H1 (cell line): Measurements from ENCODE around the gene FOXP4. TPM values are rescaled to one million over a fixed set of nuclear protein-coding genes. Genes with fewer than 3 reads are reported as not detected.

Source experiments
- CTCF ChIA-PET: fragments of 300-600 bp; sonication (Branson Sonifier 250); formaldehyde crosslinking; loops from one replicate; lab custom pipeline; 2021; ENCODE audit not compliant: partially characterized antibody; lab: Charles Lee
- POLR2A ChIA-PET: fragments of 300-600 bp; sonication (Branson Sonifier 250); formaldehyde crosslinking; loops from one replicate; lab custom pipeline; 2021; ENCODE audit warnings: inconsistent platforms; ENCODE audit not compliant: partially characterized antibody; lab: Charles Lee
- DNase-seq, 2 experiments: peaks; one replicate each; pipeline versions ENCODE4 v3.0.0 to v3.0.0-alpha.2; 2010 to 2022; ENCODE audit warnings: low spot score in 2 of 2, low read depth in 1 of 2, mixed read lengths in 1 of 2
- FAIRE-seq: peaks from 2 replicates; lab custom pipeline; 2011; peaks lifted over from hg19 to GRCh38; lab: Jason Lieb, UNC
- H2AFZ ChIP-seq: 2 replicates; pipeline ENCODE4 v1.8.1; 2012; ENCODE audit warnings: low read length, inconsistent platforms
- H2AK5ac ChIP-seq: 2 replicates; pipeline ENCODE4 v1.6.1; 2013; ENCODE audit warnings: low read depth, low read length
- H2BK120ac ChIP-seq: replicated peaks from 2 replicates; pipeline ENCODE3; 2013; ENCODE audit warnings: low read depth, low read length, inconsistent platforms
- H2BK12ac ChIP-seq: 2 replicates; pipeline ENCODE4 v1.6.1; 2013; ENCODE audit warnings: low read depth, low read length
- H2BK15ac ChIP-seq: 2 replicates; pipeline ENCODE4 v1.6.1; 2013; ENCODE audit warnings: low read length
- H2BK20ac ChIP-seq: 2 replicates; pipeline ENCODE4 v1.6.1; 2013; ENCODE audit warnings: low read length
- H2BK5ac ChIP-seq: 2 replicates; pipeline ENCODE4 v1.6.1; 2013; ENCODE audit warnings: low read depth, low read length
- H3K14ac ChIP-seq: 2 replicates; pipeline ENCODE4 v1.6.1; 2013; ENCODE audit warnings: inconsistent platforms; ENCODE audit not compliant: insufficient read length
- H3K18ac ChIP-seq: 2 replicates; pipeline ENCODE4 v1.6.1; 2013; ENCODE audit warnings: low read length; ENCODE audit errors: extremely low read depth
- H3K23ac ChIP-seq: 2 replicates; pipeline ENCODE4 v1.6.1; 2013; ENCODE audit warnings: inconsistent platforms; ENCODE audit not compliant: insufficient read length
- H3K23me2 ChIP-seq: 2 replicates; pipeline ENCODE4 v1.6.1; 2013; ENCODE audit warnings: low read depth, low read length
- H3K27ac ChIP-seq: 2 replicates; pipeline ENCODE4 v1.6.1; 2011; ENCODE audit warnings: low read depth, low read length, inconsistent platforms
- H3K27me3 ChIP-seq, 4 experiments: replicated peaks in 1 of 4; 1 replicate in 1 of 4; 2 replicates in 3 of 4; pipeline versions ENCODE4 v1.6.1 to v1.8.1; 2011 to 2013; ENCODE audit warnings: low read length in 3 of 4, mild to moderate bottlenecking in 3 of 4, inconsistent platforms in 2 of 4, mixed read lengths in 2 of 4, moderate library complexity in 1 of 4; ENCODE audit not compliant: control insufficient read depth in 3 of 4, insufficient read depth in 3 of 4; ENCODE audit errors: extremely low read depth in 1 of 4
- H3K36me3 ChIP-seq, 4 experiments: 2 replicates each; pipeline versions ENCODE4 v1.6.1 to v1.8.1; 2011 to 2013; ENCODE audit warnings: mild to moderate bottlenecking in 4 of 4, low read length in 3 of 4, moderate library complexity in 2 of 4, control low read depth in 1 of 4, inconsistent platforms in 1 of 4; ENCODE audit not compliant: insufficient read depth in 4 of 4, control insufficient read depth in 2 of 4
- H3K4ac ChIP-seq: replicated peaks from 2 replicates; pipeline ENCODE3; 2013; ENCODE audit warnings: low read length, low read depth, mixed read lengths, inconsistent platforms; ENCODE audit not compliant: insufficient read length
- H3K4me1 ChIP-seq, 4 experiments: replicated peaks in 1 of 4; 1 replicate in 1 of 4; 2 replicates in 3 of 4; pipeline versions ENCODE4 v1.6.1 to v1.8.1; 2011 to 2013; ENCODE audit warnings: low read length in 3 of 4, inconsistent platforms in 2 of 4, mixed read lengths in 1 of 4; ENCODE audit not compliant: insufficient read depth in 4 of 4, control insufficient read depth in 3 of 4
- H3K4me2 ChIP-seq, 2 experiments: 2 replicates each; pipeline versions ENCODE4 v1.6.1 to v1.8.1; 2011 to 2013; ENCODE audit warnings: low read depth in 2 of 2, low read length in 2 of 2, control low read depth in 1 of 2, inconsistent platforms in 1 of 2, mild to moderate bottlenecking in 1 of 2; ENCODE audit not compliant: insufficient read depth in 1 of 2
- H3K4me3 ChIP-seq, 4 experiments: fragments of 200-600, 300-600 bp in 1 of 4; sonication (generic), shearing (Covaris generic), sonication (Bioruptor Twin) in 1 of 4; 2 replicates each; pipeline versions ENCODE4 v1.5.1 to v1.8.1; 2011 to 2016; ENCODE audit warnings: low read length in 4 of 4, low read depth in 3 of 4, control low read depth in 2 of 4, inconsistent platforms in 2 of 4, mild to moderate bottlenecking in 2 of 4, mixed read lengths in 1 of 4, moderate library complexity in 1 of 4; ENCODE audit not compliant: insufficient read depth in 2 of 4; ENCODE audit errors: extremely low read depth in 1 of 4
- H3K56ac ChIP-seq: replicated peaks from 2 replicates; pipeline ENCODE3; 2013; ENCODE audit warnings: low read depth, mild to moderate bottlenecking, mixed read lengths, low read length, inconsistent platforms; ENCODE audit not compliant: insufficient read length
- H3K79me1 ChIP-seq: 2 replicates; pipeline ENCODE4 v1.6.1; 2013; ENCODE audit warnings: low read depth, low read length, control low read depth
- H3K79me2 ChIP-seq, 2 experiments: 2 replicates each; pipeline versions ENCODE4 v1.6.1 to v1.8.1; 2012 to 2013; ENCODE audit warnings: low read length in 2 of 2, mild to moderate bottlenecking in 2 of 2, inconsistent platforms in 1 of 2; ENCODE audit not compliant: insufficient read depth in 2 of 2, control insufficient read depth in 1 of 2
- H3K9ac ChIP-seq, 4 experiments: replicated peaks in 1 of 4; 1 replicate in 1 of 4; 2 replicates in 3 of 4; pipeline versions ENCODE4 v1.6.1 to v1.8.1; 2011 to 2013; ENCODE audit warnings: low read depth in 3 of 4, low read length in 3 of 4, control low read depth in 2 of 4, mild to moderate bottlenecking in 2 of 4, moderate library complexity in 2 of 4, inconsistent platforms in 1 of 4; ENCODE audit errors: extremely low read depth in 1 of 4
- H3K9me3 ChIP-seq, 2 experiments: 2 replicates each; pipeline versions ENCODE4 v1.6.1 to v1.8.1; 2012 to 2013; ENCODE audit warnings: mild to moderate bottlenecking in 2 of 2, moderate library complexity in 2 of 2, control low read depth in 1 of 2, inconsistent platforms in 1 of 2, low read depth in 1 of 2, low read length in 1 of 2, mixed read lengths in 1 of 2; ENCODE audit not compliant: insufficient read depth in 2 of 2
- H4K20me1 ChIP-seq, 2 experiments: replicated peaks in 1 of 2; 2 replicates each; pipeline versions ENCODE3 to v1.8.1; 2011 to 2013; ENCODE audit warnings: inconsistent platforms in 2 of 2, low read length in 2 of 2, mild to moderate bottlenecking in 1 of 2; ENCODE audit not compliant: insufficient read depth in 2 of 2, control insufficient read depth in 1 of 2
- H4K5ac ChIP-seq: 2 replicates; pipeline ENCODE4 v1.6.1; 2013; ENCODE audit warnings: low read length, low read depth, mixed read lengths, inconsistent platforms; ENCODE audit not compliant: insufficient read length
- H4K8ac ChIP-seq: 2 replicates; pipeline ENCODE4 v1.8.0; 2013; ENCODE audit warnings: mild to moderate bottlenecking, moderate library complexity, low read length, inconsistent platforms; ENCODE audit not compliant: insufficient read depth; ENCODE audit errors: extremely low read depth
- H4K91ac ChIP-seq: replicated peaks from 2 replicates; pipeline ENCODE3; 2013; ENCODE audit warnings: low read length, mixed read lengths, inconsistent platforms; ENCODE audit not compliant: insufficient read length
- ATF2 ChIP-seq: IDR thresholded peaks from 2 replicates; pipeline ENCODE4 v1.6.1; 2012; ENCODE audit warnings: low read length, inconsistent platforms
- KDM4A ChIP-seq: IDR thresholded peaks from one replicate; pipeline ENCODE4 v1.7.1; 2012; ENCODE audit warnings: low read depth, mild to moderate bottlenecking, moderate library complexity, low read length, inconsistent platforms; ENCODE audit not compliant: severe bottlenecking
- POU5F1 ChIP-seq: IDR thresholded peaks from 2 replicates; pipeline ENCODE4 v1.6.1; 2011; ENCODE audit warnings: low read depth, mild to moderate bottlenecking, low read length, moderate library complexity
- RNF2 ChIP-seq: fragments of 200-900, 300-1000 bp; sonication (generic); IDR thresholded peaks from 2 replicates; pipeline ENCODE4 v1.7.1; 2016; ENCODE audit warnings: borderline replicate concordance, low read depth, mild to moderate bottlenecking, antibody characterized with exemption, low read length; ENCODE audit not compliant: poor library complexity, severe bottlenecking; ENCODE audit errors: missing control alignments
- WGBS, 2 experiments: shearing (Covaris generic) in 1 of 2; methylation state at CpG; one replicate each; pipeline versions ENCODE4 v1.1.6 to v1.1.7; 2013 to 2015; ENCODE audit warnings: low lambda C conversion rate in 2 of 2, mixed read lengths in 2 of 2, inconsistent platforms in 1 of 2, low coverage in 1 of 2, missing lambda C conversion rate in 1 of 2; ENCODE audit not compliant: insufficient replicate concordance in 2 of 2, insufficient coverage in 1 of 2, insufficient read length in 1 of 2; ENCODE audit errors: extremely low coverage in 1 of 2, missing lambda C conversion rate in 1 of 2; 5-methylcytosine and 5-hydroxymethylcytosine counted together
- polyA plus RNA-seq, 7 experiments: library from polyadenylated mRNA; depleted of rRNA in 3 of 7; stranded (reverse) in 5 of 7; unstranded in 2 of 7; fragments of >200 nt in 5 of 7; fragments of 200-250 nt in 2 of 7; gene quantifications; 1 replicate in 5 of 7; 2 replicates in 1 of 7; 4 replicates in 1 of 7; pipeline versions ENCODE4 v1.2.1 to v1.2.3, GENCODE V29; 2011 to 2013; ENCODE audit warnings: missing spikeins in 2 of 7, mixed read lengths in 2 of 7
- total RNA-seq: library from RNA; stranded (reverse); fragmentation: NEBNext Ultra II Directional; extraction: Animal tissue kit (Norgen Biotek cat#: 25700); gene quantifications from 2 replicates; pipeline ENCODE4 v1.2.1, GENCODE V29; 2021

The FOXP4 gene
- total and polyA plus RNA-seq, 2 of the 8 experiments (the other 6 are each of a cell fraction or from before 2014, with no cell fraction given), result 4.8 to 13.3 TPM

GRCh38 chr6:41547799-41548097 lies 1.6 kb downstream of the FOXP4 start:
- H3K18ac ChIP-seq, result no peak overlapping the region
- CTCF ChIA-PET, result interaction anchor here (0.8 to 2.2 kb wide), 9 partner anchors 15 to 180 kb away, joined by 3 to 7 read pairs (median 4); no protein-coding TSS in a partner anchor

More at GRCh38 chr6:41547799-41548097, 1.6 kb downstream of the FOXP4 start:
- H3K23me2 ChIP-seq, result peaks cover 23% of the 10 kb centered on the region; the same call in 1 of the 2 replicates
- H3K14ac ChIP-seq, result no peak overlapping the region
- H4K8ac ChIP-seq, result no peak overlapping the region
- peaks cover 31 to 81% (median 78%) of the 10 kb centered on the region in 4 experiments for H3K27me3 ChIP-seq
- H4K5ac ChIP-seq, result no peak overlapping the region
- H2AFZ ChIP-seq, result no peak overlapping the region
- no peaks in the 10 kb centered on the region for H3K9me3 ChIP-seq
- no peak overlapping the region for H2BK5ac ChIP-seq
- peaks cover 13% of the 10 kb centered on the region for H3K79me1 ChIP-seq
- no peak overlapping the region for H3K9ac ChIP-seq
- H2BK12ac ChIP-seq, result no peak overlapping the region
- H2BK20ac ChIP-seq, result no peak overlapping the region
- no peak overlapping the region for H3K56ac ChIP-seq
- H2BK120ac ChIP-seq, result no peak overlapping the region
- no peaks in the 10 kb centered on the region for H3K36me3 ChIP-seq
- H3K4me3 ChIP-seq, result peak overlapping the region; percentile 64 to 98 (median 88)
- H2BK15ac ChIP-seq, result no peak overlapping the region
- POLR2A ChIA-PET, result interaction anchor here (1.6 to 2.4 kb wide), 4 partner anchors 9 to 173 kb away, joined by 3 to 7 read pairs (median 6); no protein-coding TSS in a partner anchor
- no peak overlapping the region for H3K4ac ChIP-seq
- no peak overlapping the region for H2AK5ac ChIP-seq
- peak overlapping the region; percentile 81 to 100 for H3K4me2 ChIP-seq
- peak overlapping the region; percentile 26 for H4K91ac ChIP-seq
- DNase-seq, result no peak
- H3K4me1 ChIP-seq, result peaks cover 21 to 51% (median 41%) of the 10 kb centered on the region in 4 experiments
- TF ChIP-seq RNF2 (peak; percentile 83), KDM4A (peak; percentile 8), POU5F1 (no peak), ATF2 (no peak)
- peaks cover 0 to 45% of the 10 kb centered on the region in 2 experiments; a peak in 2 of 4 replicates for H3K79me2 ChIP-seq
- FAIRE-seq, result no peak
- peaks cover 12 to 34% of the 10 kb centered on the region in 2 experiments for H4K20me1 ChIP-seq
- no peak overlapping the region for H3K27ac ChIP-seq
- H3K23ac ChIP-seq, result no peak overlapping the region
- WGBS, 2 experiments, result 1% methylated on average over 21 of the region's 21 CpGs; no CpG with 5 or more reads in 1 of the 2 experiments
